ENCODE results near the gene NAV3. TPM values are rescaled to one million over a fixed set of nuclear protein-coding genes. Genes with fewer than 3 reads are reported as not detected.

Gene NAV3
- total RNA-seq, 2 donors from 2014 or later, result not detected

GRCh38 chr12:78007173-78007572, 176.5 kb downstream of the NAV3 start:
- Mint-ChIP-seq H3K9me3 (peaks cover 0 to 7% of the 10 kb centered on the region in 2 donors), H3K4me1 (ENCODE audit: low read depth) (no peaks in the 10 kb centered on the region), H3K36me3 (ENCODE audit: insufficient read depth in 2 of 2) (no peaks in the 10 kb centered on the region), H3K4me3 (no peak overlapping the region), H3K27me3 (ENCODE audit: low read depth) (no peaks in the 10 kb centered on the region), H3K27ac (no peak overlapping the region)
- ATAC-seq (replicated peaks in 1 of 2) (no peak), DNase-seq (no peak)

DNA sequence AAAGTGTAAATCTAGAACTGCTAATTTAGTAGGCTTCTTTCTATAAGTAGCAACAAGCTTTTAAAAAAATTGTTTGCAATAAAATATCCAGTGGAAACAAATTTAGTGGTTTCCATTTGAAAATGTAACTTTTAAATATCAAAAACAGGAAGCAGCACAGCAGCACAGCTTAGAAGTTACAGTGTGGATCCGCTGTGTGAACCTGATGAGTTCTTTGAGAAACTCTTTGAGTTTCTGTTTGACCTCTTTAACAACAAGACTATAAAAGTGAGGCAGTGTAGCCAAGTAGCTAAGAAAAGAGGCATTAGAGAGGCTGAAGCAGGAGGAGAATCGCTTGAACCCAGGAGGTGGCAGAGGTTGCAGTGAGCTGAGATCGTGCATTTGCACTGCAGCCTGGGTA, 178.3 kb downstream of the NAV3 start:
- H3K4me3 Mint-ChIP-seq, result no peak overlapping the region
- H3K4me1 Mint-ChIP-seq (ENCODE audit: low read depth), result no peaks in the 10 kb centered on the region
- DNase-seq (no peak), ATAC-seq (replicated peaks in 1 of 2) (no peak)
- H3K9me3 Mint-ChIP-seq, result peaks cover 6 to 7% of the 10 kb centered on the region in 2 donors
- H3K36me3 Mint-ChIP-seq (ENCODE audit: insufficient read depth in 2 of 2), result no peaks in the 10 kb centered on the region
- no peaks in the 10 kb centered on the region for H3K27me3 Mint-ChIP-seq (ENCODE audit: low read depth)
- no peak overlapping the region for H3K27ac Mint-ChIP-seq

DNA sequence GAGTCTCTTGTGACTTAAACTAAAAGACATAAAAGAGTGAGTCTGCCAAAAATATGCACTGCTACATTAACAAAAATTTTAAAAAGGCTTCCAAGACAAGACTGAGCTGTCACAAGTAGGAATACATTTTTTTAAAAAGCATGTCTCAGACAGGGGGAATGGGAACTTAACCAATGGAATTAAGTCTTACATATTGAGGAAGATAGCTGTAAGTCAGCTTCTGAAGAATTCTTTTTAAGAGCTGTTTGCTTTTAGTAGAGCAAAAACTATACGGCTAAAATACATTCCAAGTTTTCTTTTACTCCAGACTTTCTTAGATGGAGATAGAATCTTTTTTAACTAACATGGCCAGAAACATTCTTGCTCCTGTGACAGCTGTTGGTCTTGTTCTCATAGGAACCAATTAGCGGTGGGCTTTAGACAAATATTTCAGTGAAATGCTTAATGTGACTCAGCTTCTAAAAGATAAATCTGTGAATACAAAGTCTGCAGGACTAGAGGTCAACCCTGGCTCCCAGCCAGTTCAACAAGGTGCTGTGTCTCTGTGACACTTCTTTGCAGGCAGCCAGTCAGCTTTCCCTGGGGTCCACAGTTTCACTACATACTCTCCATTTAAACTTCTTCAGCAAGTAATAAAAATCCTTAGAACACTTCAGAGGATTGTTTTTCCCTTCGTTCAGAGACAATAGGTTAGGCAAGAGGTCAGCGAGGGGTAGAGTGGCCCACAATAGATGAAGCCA, 187.6 kb downstream of the NAV3 start:
- no peaks in the 10 kb centered on the region for H3K36me3 Mint-ChIP-seq (ENCODE audit: insufficient read depth in 2 of 2)
- no peak overlapping the region for H3K4me3 Mint-ChIP-seq
- no peaks in the 10 kb centered on the region for H3K4me1 Mint-ChIP-seq (ENCODE audit: low read depth)
- DNase-seq, result no peak
- H3K27ac Mint-ChIP-seq, result no peak overlapping the region
- ATAC-seq (replicated peaks in 1 of 2), result no peak
- H3K27me3 Mint-ChIP-seq (ENCODE audit: low read depth), result no peaks in the 10 kb centered on the region
- peaks cover 2 to 3% of the 10 kb centered on the region in 2 donors for H3K9me3 Mint-ChIP-seq

DNA sequence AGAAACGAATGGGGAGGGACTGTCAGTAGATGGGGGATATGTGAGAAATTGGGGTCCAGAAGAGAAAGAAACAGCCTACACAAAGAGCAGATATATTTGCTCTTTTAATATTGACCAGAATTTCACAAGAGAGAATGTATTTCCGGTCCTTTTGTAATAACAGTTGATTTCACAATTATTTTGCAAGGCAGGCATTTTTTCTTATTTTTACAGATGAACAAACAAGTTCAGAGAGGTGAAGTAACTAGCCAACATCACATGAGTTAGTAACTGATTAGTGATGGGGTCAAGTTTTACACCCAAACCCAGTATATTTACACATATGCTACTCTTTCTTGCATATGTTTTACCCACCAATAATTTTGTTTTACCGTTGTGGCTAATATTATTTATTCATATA, 188.2 kb downstream of the NAV3 start:
- no peaks in the 10 kb centered on the region for H3K27me3 Mint-ChIP-seq (ENCODE audit: low read depth)
- no peak overlapping the region for H3K4me3 Mint-ChIP-seq
- no peaks in the 10 kb centered on the region for H3K36me3 Mint-ChIP-seq (ENCODE audit: insufficient read depth in 2 of 2)
- no peaks in the 10 kb centered on the region for H3K4me1 Mint-ChIP-seq (ENCODE audit: low read depth)
- peaks cover 5 to 6% of the 10 kb centered on the region in 2 donors for H3K9me3 Mint-ChIP-seq
- ATAC-seq (replicated peaks in 1 of 2) (no peak), DNase-seq (no peak)
- H3K27ac Mint-ChIP-seq, result no peak overlapping the region

- Mint-ChIP-seq H3K4me3 (no peak overlapping the region), H3K27me3 (ENCODE audit: low read depth) (no peaks in the 10 kb centered on the region), H3K27ac (no peak overlapping the region), H3K9me3 (peaks cover 9 to 14% of the 10 kb centered on the region in 2 donors), H3K36me3 (ENCODE audit: insufficient read depth in 2 of 2) (peaks cover 0 to 1% of the 10 kb centered on the region in 2 donors), H3K4me1 (ENCODE audit: low read depth) (no peaks in the 10 kb centered on the region)
- no peak for DNase-seq
- ATAC-seq (replicated peaks in 1 of 2), result no peak
Measured at GRCh38 chr12:78028426-78028825, 197.7 kb downstream of the NAV3 start.

GRCh38 chr12:78034025-78034424, 203.3 kb downstream of the NAV3 start:
- Mint-ChIP-seq H3K27me3 (ENCODE audit: low read depth) (no peaks in the 10 kb centered on the region), H3K36me3 (ENCODE audit: insufficient read depth in 2 of 2) (no peaks in the 10 kb centered on the region), H3K27ac (no peak overlapping the region), H3K4me1 (ENCODE audit: low read depth) (no peaks in the 10 kb centered on the region), H3K4me3 (no peak overlapping the region), H3K9me3 (peaks cover 2 to 4% of the 10 kb centered on the region in 2 donors)
- ATAC-seq (replicated peaks in 1 of 2) (no peak), DNase-seq (no peak)

GRCh38 chr12:78035901-78036606, 205.4 kb downstream of the NAV3 start:
- Mint-ChIP-seq H3K4me1 (ENCODE audit: low read depth) (no peaks in the 10 kb centered on the region), H3K4me3 (no peak overlapping the region), H3K36me3 (ENCODE audit: insufficient read depth in 2 of 2) (no peaks in the 10 kb centered on the region), H3K27me3 (ENCODE audit: low read depth) (no peaks in the 10 kb centered on the region), H3K27ac (no peak overlapping the region), H3K9me3 (peaks cover 2% of the 10 kb centered on the region in 2 donors)
- ATAC-seq (replicated peaks in 1 of 2), result no peak
- no peak for DNase-seq

DNA sequence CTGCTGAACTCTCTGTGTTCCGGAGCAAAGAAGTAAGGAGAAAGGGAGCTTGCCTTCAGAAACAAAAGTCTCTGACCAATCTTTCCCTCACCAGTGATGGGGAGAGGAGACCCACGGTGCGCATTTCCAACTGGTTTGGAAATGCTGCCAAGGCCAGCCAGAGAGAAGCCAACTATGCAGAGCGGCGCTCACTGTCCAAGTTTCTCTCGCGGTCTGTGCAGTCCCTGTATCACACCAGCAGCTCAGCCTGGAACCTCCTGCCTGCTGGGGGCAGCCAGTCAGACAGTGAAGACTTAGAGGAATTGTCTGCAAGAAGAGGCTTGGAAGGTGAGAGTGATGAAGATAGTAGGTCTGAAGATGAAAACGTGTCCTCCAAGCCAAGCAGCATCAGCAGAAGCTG, 206.2 kb downstream of the NAV3 start:
- Mint-ChIP-seq H3K36me3 (ENCODE audit: insufficient read depth in 2 of 2) (no peaks in the 10 kb centered on the region), H3K27me3 (ENCODE audit: low read depth) (no peaks in the 10 kb centered on the region), H3K9me3 (peaks cover 3% of the 10 kb centered on the region in 2 donors), H3K27ac (no peak overlapping the region), H3K4me1 (ENCODE audit: low read depth) (no peaks in the 10 kb centered on the region), H3K4me3 (no peak overlapping the region)
- ATAC-seq (replicated peaks in 1 of 2) (no peak), DNase-seq (no peak)

DNA sequence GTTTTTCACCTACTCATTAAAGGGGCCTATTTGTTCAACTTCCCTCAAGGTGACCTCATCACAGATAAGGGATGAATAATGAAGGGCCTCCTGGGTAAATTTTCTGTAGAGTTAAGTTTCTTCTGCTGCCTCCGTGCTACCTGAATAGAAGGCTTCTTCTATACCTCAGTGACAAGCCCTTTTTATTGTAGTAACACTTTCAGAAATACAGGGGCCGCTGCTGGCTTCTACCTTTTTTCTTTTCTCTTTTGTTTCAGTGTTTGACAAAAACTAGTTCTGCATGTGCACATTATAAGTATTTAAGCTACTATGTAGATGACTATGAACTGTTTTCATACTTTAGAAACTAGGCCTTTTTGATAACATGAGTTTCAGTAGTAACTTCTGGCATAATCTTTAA, 207.0 kb downstream of the NAV3 start:
- Mint-ChIP-seq H3K9me3 (peaks cover 5 to 6% of the 10 kb centered on the region in 2 donors), H3K27me3 (ENCODE audit: low read depth) (no peaks in the 10 kb centered on the region), H3K27ac (no peak overlapping the region), H3K4me3 (no peak overlapping the region), H3K4me1 (ENCODE audit: low read depth) (no peaks in the 10 kb centered on the region), H3K36me3 (ENCODE audit: insufficient read depth in 2 of 2) (no peaks in the 10 kb centered on the region)
- ATAC-seq (replicated peaks in 1 of 2) (no peak), DNase-seq (no peak)

DNA sequence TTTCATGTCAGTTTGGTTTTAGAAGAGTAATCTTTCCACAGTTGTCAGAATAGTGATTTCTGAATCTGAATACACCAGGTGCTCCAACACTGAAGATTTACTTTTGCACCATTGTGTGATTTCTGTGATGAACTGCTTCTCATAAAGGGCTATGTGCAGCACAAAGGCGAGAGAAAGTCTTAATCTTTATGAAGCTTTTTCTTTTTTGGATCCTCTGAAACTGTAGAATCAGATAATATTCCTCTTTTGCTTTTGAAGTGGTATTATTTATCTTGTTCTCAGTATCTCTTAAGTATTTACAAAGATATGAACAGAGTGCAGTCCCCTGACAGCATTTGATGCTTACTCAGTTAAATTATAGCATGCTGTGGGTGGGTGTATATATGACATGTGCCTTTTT, 207.8 kb downstream of the NAV3 start:
- H3K9me3 Mint-ChIP-seq, result peaks cover 5 to 6% of the 10 kb centered on the region in 2 donors
- H3K36me3 Mint-ChIP-seq (ENCODE audit: insufficient read depth in 2 of 2), result no peaks in the 10 kb centered on the region
- H3K27ac Mint-ChIP-seq, result no peak overlapping the region
- DNase-seq (no peak), ATAC-seq (replicated peaks in 1 of 2) (no peak)
- no peaks in the 10 kb centered on the region for H3K27me3 Mint-ChIP-seq (ENCODE audit: low read depth)
- no peak overlapping the region for H3K4me3 Mint-ChIP-seq
- H3K4me1 Mint-ChIP-seq (ENCODE audit: low read depth), result no peaks in the 10 kb centered on the region

DNA sequence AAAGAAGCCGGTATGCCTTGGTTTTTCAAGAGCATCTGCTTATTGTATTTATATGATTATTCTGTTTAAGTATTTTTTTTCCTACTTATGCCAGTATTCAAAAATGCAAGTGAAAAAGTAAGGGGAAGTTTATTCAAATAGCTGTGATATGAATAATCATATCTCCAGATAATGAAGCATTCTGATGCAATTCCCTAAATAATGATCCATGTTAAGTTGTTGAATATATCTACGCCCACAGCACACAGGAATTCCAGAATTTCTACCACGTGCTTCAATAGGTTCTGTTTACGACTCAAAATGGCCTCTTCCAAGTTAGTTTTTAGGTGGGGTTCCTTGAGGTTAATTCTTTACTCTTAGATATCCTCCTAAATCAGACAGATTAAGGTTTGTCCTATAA, 208.3 kb downstream of the NAV3 start:
- peaks cover 5 to 6% of the 10 kb centered on the region in 2 donors for H3K9me3 Mint-ChIP-seq
- ATAC-seq (replicated peaks in 1 of 2), result no peak
- H3K36me3 Mint-ChIP-seq (ENCODE audit: insufficient read depth in 2 of 2), result no peaks in the 10 kb centered on the region
- H3K4me3 Mint-ChIP-seq, result no peak overlapping the region
- no peak for DNase-seq
- H3K27ac Mint-ChIP-seq, result no peak overlapping the region
- H3K4me1 Mint-ChIP-seq (ENCODE audit: low read depth), result no peaks in the 10 kb centered on the region
- H3K27me3 Mint-ChIP-seq (ENCODE audit: low read depth), result no peaks in the 10 kb centered on the region

GRCh38 chr12:78040111-78040510, 209.4 kb downstream of the NAV3 start:
- Mint-ChIP-seq H3K27ac (no peak overlapping the region), H3K36me3 (ENCODE audit: insufficient read depth in 2 of 2) (peaks cover 0 to 4% of the 10 kb centered on the region in 2 donors), H3K27me3 (ENCODE audit: low read depth) (no peaks in the 10 kb centered on the region), H3K4me1 (ENCODE audit: low read depth) (no peaks in the 10 kb centered on the region), H3K4me3 (no peak overlapping the region), H3K9me3 (peaks cover 6 to 12% of the 10 kb centered on the region in 2 donors)
- no peak for ATAC-seq (replicated peaks in 1 of 2)
- no peak for DNase-seq

GRCh38 chr12:78050790-78051189, 220.1 kb downstream of the NAV3 start:
- H3K4me1 Mint-ChIP-seq (ENCODE audit: low read depth), result no peaks in the 10 kb centered on the region
- DNase-seq (no peak), ATAC-seq (replicated peaks in 1 of 2) (no peak)
- peaks cover 1 to 3% of the 10 kb centered on the region in 2 donors for H3K36me3 Mint-ChIP-seq (ENCODE audit: insufficient read depth in 2 of 2)
- H3K27me3 Mint-ChIP-seq (ENCODE audit: low read depth), result no peaks in the 10 kb centered on the region
- H3K9me3 Mint-ChIP-seq, result peaks cover 9 to 10% of the 10 kb centered on the region in 2 donors
- no peak overlapping the region for H3K4me3 Mint-ChIP-seq
- no peak overlapping the region for H3K27ac Mint-ChIP-seq

All from activated T-cell treated with anti-CD3 and anti-CD28 coated beads, Interleukin-2, amount 50 U/mL, for 72 hours (primary cell).